HG02571 (cell line): ENCODE data around the gene MGST2.
"Not testable (repeated sequence)": the region's sequence is repeated elsewhere in the genome, so short reads cannot be mapped to it uniquely, and the experiment has no call there.

Experiments
- ATAC-seq: cut with Tn5 transposase; IDR thresholded peaks from one replicate; pipeline ENCODE4 v1.9.1; 2021; ENCODE audit warnings: mild to moderate bottlenecking, moderate library complexity; ENCODE audit not compliant: unreplicated experiment

Gene MGST2

DNA sequence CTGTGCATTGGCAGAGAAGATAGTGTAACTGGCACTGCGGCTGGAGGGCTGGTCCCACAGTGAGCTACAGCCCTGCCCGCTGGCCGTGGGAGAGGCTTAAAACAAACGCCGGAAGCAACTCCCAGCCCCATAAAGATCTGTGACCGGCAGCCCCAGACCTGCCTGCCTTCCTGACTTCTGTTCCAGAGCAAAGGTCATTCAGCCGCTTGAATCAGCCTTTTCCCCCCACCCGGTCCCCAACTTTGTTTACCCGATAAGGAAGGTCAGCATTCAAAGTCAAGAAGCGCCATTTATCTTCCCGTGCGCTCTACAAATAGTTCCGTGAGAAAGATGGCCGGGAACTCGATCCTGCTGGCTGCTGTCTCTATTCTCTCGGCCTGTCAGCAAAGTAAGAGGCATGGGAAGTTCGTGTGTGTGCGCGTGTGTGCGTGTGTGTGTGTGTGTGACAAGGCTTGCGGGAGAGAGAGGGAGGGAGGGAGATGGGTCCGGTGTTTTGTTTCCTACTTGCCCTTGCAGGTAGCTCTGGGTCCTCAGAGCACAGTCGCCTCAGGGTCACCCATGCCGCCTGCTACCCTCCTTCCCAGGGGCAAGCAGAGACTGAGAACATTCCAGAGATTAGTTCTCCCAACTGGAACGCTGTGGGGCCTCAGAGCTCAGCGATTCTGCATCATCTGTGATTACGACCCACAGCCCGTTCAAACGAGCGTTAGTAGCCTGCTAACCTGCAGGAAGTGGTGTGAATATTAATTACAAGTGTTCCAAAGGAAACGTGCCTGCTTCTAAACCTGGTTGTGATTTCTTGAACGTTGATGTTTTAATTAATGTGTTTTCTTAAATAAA, at the start of gene MGST2:
Gene MGST2 (plus strand): TSS at position 130 of the 840 bp plus-strand sequence. CDS start 201 bp downstream, at position 331.
- peak; percentile 90 for ATAC-seq

DNA sequence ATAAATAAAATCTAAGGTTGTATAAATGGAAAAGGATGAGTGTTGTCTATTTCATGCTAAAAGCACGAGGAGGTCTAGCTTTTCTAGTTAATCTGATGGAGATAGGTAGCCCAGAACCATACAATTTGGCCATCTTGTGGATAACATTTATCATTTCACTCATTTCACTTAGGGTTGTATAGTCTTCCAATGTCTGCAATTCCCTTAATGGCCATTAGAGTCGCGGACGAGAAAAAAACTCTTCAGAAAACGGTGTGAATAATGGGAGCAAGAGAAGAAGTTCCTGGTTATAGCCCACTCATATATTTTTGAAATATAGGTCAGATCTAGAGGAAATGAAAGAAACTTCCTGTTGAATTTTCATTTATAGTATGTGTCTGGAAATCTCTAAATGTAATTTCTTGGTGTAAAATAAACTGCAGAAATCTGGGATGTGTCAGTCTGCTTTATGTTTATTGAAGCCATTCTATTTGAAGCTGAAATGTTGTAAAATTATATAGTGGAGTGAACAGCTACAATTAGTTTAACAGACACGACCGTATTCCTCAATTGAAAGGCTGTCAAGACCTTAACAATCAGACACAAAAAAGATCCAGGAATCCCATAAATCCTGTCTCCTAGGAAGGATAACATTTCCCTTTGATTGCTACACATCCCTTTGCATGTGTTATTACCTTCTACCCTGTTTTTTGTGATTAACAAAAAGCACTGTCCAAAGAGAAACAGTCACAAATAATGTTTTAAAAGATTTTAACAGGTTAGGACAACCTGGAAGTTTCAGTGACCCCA, 47.7 kb upstream of the MGST2 start:
- ATAC-seq: no peak

- ATAC-seq: peak; percentile 71
Measured at GRCh38 chr4:139619644-139620043, 46.0 kb upstream of the MGST2 start.

DNA sequence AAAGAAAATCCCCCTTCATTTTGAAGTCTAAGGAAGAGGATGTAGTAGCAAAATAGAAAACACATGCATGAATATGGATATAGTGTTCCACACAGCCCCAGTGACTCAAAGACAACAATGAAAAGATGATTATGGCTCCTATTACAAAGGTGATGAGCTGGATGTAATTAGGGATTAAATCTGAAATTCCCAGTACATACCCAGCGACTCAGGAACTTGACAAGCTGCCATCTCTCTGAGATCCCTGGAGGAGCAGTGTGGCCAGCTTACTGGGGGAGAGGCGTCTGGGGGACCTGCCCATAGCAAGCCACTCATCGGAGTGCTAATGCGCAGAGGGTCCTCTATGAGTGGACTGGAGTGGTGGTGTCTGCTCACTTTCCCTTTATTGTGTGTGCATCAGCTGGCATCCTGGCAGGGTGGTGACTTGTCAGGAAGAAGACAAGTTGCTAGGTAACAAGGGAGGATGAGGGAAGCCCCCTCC, 42.7 kb upstream of the MGST2 start:
- no peak for ATAC-seq

DNA sequence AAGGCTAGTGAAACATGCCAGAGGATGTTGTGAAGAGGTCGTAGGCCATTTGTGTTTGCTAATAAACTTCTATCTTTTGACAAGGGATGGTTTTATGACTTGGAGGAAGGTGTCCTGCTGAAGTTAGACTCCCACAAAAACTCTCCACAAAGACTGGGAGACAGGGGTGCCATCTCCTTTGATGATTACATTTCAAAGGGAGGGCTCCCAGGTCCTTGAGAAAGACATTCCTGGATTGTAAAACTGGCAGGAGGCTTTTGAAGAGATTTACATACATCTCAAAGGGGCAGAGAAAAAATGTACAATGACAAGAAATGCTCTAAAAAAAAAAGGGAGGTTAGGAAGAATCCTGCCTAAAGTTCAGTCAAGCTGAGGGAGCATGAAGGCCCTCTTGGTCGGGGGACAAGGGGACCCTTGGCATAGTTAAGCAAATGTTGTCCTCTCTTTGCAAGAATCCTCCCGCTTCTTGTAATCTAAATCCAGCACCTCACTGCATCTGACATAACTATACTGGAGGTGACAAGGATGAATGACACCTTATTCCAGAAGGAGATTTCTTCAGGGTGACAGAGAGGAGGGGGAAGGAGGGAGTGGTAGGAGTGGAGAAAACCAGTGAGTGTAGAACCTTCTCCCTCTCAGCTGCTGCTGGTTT, 41.1 kb upstream of the MGST2 start:
- no peak for ATAC-seq

DNA sequence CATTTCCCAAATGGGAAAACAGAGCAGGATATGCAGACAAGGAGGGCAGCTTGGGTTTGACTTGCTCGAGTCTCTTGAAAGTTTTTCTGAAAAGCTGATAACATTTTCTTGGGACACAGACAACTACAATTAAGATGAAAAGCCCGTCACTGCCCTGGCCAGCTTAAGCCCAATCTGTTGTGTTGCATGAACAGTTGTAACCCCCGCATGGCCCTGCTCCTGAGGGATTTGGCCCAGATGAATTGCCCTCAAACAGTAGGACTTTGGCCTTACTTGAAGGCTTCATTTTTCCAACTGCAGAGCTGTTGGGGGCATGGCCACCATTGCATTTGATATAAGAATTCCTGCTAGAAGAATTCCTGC, 40.5 kb upstream of the MGST2 start:
- no peak for ATAC-seq

GRCh38 chr4:139625482-139625881, 40.1 kb upstream of the MGST2 start:
- no peak for ATAC-seq

GRCh38 chr4:139628184-139629012, 37.2 kb upstream of the MGST2 start:
- no peak for ATAC-seq

DNA sequence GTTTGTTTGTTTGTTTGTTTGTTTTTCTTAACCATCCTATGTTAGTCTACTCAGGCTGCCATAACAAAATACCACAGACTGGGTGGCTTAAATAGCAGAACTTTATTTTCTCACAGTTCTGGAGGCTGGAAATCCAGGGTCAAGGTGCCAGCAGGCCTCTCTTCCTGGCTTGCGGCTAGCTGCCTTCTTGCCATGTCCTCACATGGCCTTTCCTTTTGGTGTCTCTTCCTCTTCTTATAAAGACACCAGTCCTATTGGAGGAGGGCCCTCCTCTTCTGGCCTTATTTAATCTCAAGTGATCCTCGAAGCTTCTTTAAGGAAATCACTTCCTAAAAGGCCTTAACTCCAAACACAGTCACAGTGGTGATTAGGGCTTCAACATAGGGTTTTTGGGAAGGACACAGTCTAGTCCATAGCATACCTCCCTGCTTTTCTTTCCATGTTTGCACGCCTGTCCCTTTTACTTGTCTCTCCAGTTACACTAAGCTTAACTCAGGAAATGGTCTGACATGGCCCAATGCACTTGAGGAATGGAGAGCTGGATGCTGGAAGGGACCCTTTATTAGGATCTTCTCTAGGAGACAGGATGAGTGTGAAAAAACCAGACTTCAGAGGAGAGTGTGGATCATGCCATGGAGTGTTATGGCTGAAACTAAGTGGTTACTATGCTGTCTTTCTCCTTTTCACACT, 36.0 kb upstream of the MGST2 start:
- no peak for ATAC-seq

DNA sequence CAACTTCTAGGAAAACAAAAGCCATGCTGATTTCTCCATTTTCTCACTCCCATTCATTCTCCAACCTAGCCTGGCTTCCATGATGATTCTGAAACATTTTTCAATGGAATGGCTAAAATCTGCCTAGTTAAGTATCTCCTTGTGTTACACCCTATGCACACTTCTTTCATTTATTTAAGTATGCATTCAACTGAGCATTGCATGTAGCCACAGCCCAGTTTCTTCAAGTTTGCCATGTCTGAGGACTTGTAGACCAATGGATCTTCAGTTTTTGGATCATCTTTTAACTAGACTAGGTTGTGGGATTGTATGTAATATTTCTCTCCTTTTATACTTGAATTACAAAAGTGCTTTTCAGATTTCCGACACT, 35.5 kb upstream of the MGST2 start:
- ATAC-seq: no peak

- no peak for ATAC-seq
Measured at GRCh38 chr4:139630991-139631390, 34.6 kb upstream of the MGST2 start.

- ATAC-seq: no peak
Measured at GRCh38 chr4:139631791-139632190, 33.8 kb upstream of the MGST2 start.

- not testable (repeated sequence) for ATAC-seq
Measured at GRCh38 chr4:139632739-139633138, 32.9 kb upstream of the MGST2 start.

DNA sequence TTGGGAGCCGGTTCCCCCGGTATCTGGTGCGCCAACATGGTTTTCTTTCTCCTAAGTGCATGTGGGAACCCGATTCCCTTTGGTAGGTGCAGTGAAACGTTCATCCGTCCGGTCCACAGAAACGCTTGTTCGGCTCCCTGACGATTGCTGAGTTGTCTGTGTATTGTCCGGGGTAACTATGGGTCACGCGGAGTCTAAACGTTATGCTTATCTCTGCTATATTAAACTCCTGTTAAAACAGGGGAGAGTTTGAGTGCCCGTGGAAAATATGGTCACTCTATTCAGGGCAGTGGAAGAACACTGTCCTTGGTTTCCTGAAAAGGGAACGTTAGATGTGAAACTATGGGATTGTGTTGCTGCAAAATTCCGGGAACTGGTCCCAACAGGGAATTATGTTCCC, 32.4 kb upstream of the MGST2 start:
- no peak for ATAC-seq

GRCh38 chr4:139633661-139634060, 32.0 kb upstream of the MGST2 start:
- ATAC-seq: no peak

- ATAC-seq: no peak
Measured at GRCh38 chr4:139635966-139636365, 29.7 kb upstream of the MGST2 start.

GRCh38 chr4:139638306-139638705, 27.3 kb upstream of the MGST2 start:
- not testable (repeated sequence) for ATAC-seq

- ATAC-seq: no peak
Measured at GRCh38 chr4:139639654-139640053, 26.0 kb upstream of the MGST2 start.

GRCh38 chr4:139641218-139641617, 24.4 kb upstream of the MGST2 start:
- ATAC-seq: no peak

GRCh38 chr4:139642364-139642763, 23.3 kb upstream of the MGST2 start:
- no peak for ATAC-seq
